Effector memory CD8-positive, alpha-beta T cell (primary cell): Measurements from ENCODE around the gene ZNF549.
"Not testable (repeated sequence)": the region's sequence is repeated elsewhere in the genome, so short reads cannot be mapped to it uniquely, and the experiment has no call there.

Experiments
- ATAC-seq: fragments of 150-1000 bp; cut with Tn5 transposase; replicated peaks from 2 replicates; pipeline ENCODE4 v1.10.0; 2021; ENCODE audit warnings: mild to moderate bottlenecking, moderate library complexity
- DNase-seq, 3 experiments: peaks; one replicate each; pipeline ENCODE4 v3.0.0; 2021
- H3K27ac Mint-ChIP-seq, 2 donors: one replicate each; pipeline ENCODE4 v1.8.0; 2022; ENCODE audit warnings: mild to moderate bottlenecking in 2 of 2, mixed read lengths in 2 of 2, moderate library complexity in 2 of 2
- H3K27me3 Mint-ChIP-seq, 2 donors: one replicate each; pipeline ENCODE4 v1.8.0; 2022; ENCODE audit warnings: mixed read lengths in 2 of 2
- H3K36me3 Mint-ChIP-seq: one replicate; pipeline ENCODE4 v1.8.0; 2022; ENCODE audit warnings: mild to moderate bottlenecking, moderate library complexity, mixed read lengths; ENCODE audit not compliant: insufficient read depth
- H3K4me1 Mint-ChIP-seq, 2 donors: one replicate each; pipeline ENCODE4 v1.8.0; 2022; ENCODE audit warnings: low read depth in 2 of 2, mixed read lengths in 2 of 2
- H3K4me3 Mint-ChIP-seq, 2 donors: one replicate each; pipeline ENCODE4 v1.8.0; 2022; ENCODE audit warnings: mild to moderate bottlenecking in 2 of 2, mixed read lengths in 2 of 2, moderate library complexity in 2 of 2
- H3K9me3 Mint-ChIP-seq, 2 donors: one replicate each; pipeline ENCODE4 v1.8.0; 2022; ENCODE audit warnings: mixed read lengths in 2 of 2
- total RNA-seq, 9 experiments: gene quantifications; one replicate each; lab custom pipeline; 2026; lab: John Stamatoyannopoulos, UW

Gene ZNF549
- total RNA-seq = 12.1 to 49.6 (median 22.4) reads per million in 9 experiments

DNA sequence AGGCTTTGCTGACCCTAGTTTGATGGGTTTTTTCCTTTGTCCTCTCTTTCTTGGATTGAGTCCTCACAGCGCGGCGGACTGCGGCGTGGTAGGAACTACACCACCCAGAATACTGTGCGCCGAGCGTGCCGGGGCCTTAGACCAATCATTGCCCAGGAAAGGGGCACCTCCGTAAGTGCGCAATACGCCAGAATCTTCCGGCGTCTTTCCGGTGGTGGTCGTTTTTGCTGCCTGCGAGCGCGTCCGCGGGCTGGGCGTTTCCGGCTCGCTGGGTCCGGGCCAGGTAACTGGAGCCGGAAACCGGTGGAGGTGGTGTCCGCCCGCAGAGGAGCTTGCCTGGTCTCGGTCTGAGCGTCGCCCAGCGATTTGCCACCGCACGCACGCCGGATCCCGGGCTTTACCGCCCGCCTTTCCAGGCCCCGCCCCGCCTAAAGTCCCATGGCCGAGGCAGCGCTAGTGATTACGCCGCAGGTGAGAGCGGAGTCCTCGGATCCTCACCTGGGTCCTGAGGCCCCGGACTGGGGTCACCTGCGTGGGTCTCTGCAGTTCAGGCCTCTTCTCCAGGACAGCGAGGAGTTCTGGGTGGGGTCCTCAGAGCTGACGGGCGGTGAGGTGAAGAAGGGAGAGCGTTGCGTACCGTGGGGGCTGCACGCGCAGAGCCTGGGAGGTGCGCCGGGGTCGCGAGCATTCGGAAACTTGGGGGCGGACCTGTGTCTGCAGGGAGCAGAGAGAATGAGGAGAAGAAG, at the start of gene ZNF549:
TSS of gene ZNF549 (plus strand) at position 221 of the 746 bp plus-strand sequence. CDS start at position 439, 218 bp downstream.
- Mint-ChIP-seq H3K27me3 (no peaks in the 10 kb centered on the region), H3K9me3 (peaks cover 3 to 18% of the 10 kb centered on the region in 2 donors), H3K4me1 (peaks cover 15 to 24% of the 10 kb centered on the region in 2 donors), H3K27ac (peak within 1 kb of the TSS; percentile 97 to 98), H3K36me3 (peaks cover 15% of the 10 kb centered on the region), H3K4me3 (peak within 1 kb of the TSS; percentile 97 to 98)
- DNase-seq (peak; percentile 81 to 84 (median 83)), ATAC-seq (peak; percentile 98)

DNA sequence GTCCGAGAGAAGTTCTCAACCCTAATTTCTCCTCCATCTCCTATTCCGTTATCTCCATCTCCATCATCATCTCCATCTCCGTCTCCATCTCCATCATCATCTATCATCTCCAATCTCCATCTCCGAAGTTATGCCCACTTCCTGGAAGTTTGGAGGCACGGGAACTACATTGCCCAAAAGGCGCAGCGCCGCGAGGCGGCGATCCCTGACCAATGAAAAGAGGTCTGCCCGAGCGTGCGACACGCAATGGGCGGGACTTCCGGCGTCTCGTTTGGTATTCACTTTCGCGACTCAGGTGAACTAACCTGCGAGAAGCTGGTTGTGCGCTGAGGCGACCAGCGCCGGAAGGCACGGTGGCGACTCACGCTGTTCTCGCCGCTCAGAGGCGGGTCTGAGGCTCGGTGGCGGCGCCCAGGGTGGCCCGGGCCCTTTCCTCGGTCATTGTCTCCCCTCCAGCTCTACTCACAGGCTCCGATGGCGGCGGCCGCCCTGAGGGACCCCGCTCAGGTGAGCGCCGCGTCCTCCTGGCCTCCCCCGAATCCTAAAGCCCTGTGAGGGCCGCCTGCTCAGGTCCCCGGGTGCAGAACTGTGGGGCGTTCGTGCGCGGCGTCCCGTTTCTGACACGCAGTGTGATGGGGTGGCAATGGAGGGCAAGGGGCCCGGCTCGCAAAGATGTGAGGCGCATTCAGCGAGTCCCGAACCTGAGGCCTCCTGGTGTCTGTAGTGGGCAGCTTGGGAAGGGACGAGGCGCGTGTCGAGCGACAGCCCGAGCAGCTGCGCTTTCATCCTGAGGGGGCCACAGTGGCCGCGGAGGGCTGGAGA, 39.5 kb upstream of the ZNF549 start, which contains the start of gene ZNF419:
TSS of gene ZNF419 (plus strand) at position 274 of the 822 bp plus-strand sequence. CDS start at position 475, 201 bp downstream.
- peak; percentile 88 to 91 (median 89) for DNase-seq
- peaks cover 10 to 11% of the 10 kb centered on the region in 2 donors for H3K27me3 Mint-ChIP-seq
- ATAC-seq = peak; percentile 97
- H3K4me3 Mint-ChIP-seq = peak within 1 kb of the TSS; percentile 74 to 77
- H3K27ac Mint-ChIP-seq = peak within 1 kb of the TSS; percentile 59 to 90
- H3K4me1 Mint-ChIP-seq = peaks cover 16 to 20% of the 10 kb centered on the region in 2 donors
- H3K36me3 Mint-ChIP-seq = peaks cover 10% of the 10 kb centered on the region
- H3K9me3 Mint-ChIP-seq = peaks cover 23 to 41% of the 10 kb centered on the region in 2 donors

DNA sequence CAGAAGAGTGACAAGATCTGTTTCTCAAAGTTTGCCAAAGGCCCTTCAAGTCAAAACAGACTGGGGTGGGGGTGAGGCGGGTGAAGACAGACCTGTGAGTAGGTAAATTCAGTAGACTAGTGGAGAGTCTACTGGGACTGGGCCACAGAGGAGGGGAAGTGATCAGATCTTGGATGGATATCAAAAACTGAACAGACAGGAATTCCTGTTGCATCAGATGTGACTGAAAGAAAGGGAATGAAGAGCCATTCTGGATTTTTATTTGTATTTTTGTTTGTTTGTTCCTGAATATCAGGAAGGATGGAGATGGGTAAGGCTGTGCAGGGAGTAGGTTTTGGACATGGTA, 38.9 kb upstream of the ZNF549 start:
- H3K27ac Mint-ChIP-seq = peak overlapping the region; percentile 21 to 90
- H3K4me1 Mint-ChIP-seq = peaks cover 16 to 20% of the 10 kb centered on the region in 2 donors
- peak overlapping the region; percentile 74 to 77 for H3K4me3 Mint-ChIP-seq
- peaks cover 14% of the 10 kb centered on the region for H3K36me3 Mint-ChIP-seq
- H3K27me3 Mint-ChIP-seq = peaks cover 10 to 11% of the 10 kb centered on the region in 2 donors
- not testable (repeated sequence) for ATAC-seq, DNase-seq
- H3K9me3 Mint-ChIP-seq = peaks cover 26 to 46% of the 10 kb centered on the region in 2 donors

DNA sequence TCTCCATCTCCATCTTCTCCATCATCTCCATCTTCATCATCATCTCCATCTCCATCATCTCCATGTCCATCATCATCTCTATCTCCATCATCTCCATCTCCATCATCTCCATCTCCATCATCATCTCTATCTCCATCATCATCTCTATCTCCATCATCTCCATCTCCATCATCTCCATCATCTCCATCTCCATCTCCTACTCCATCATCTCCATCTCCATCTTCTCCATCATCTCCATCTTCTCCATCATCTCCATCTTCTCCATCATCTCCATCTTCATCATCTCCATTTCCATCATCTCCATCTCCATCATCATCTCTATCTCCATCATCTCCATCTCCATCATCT, 27.9 kb upstream of the ZNF549 start:
- H3K4me3 Mint-ChIP-seq = peak overlapping the region; percentile 43 to 77
- DNase-seq, H3K27me3 Mint-ChIP-seq, ATAC-seq: not testable (repeated sequence)
- peaks cover 10 to 45% of the 10 kb centered on the region in 2 donors for H3K9me3 Mint-ChIP-seq
- H3K36me3 Mint-ChIP-seq = peaks cover 17% of the 10 kb centered on the region
- peaks cover 20 to 34% of the 10 kb centered on the region in 2 donors for H3K4me1 Mint-ChIP-seq
- H3K27ac Mint-ChIP-seq = peak overlapping the region; percentile 67

DNA sequence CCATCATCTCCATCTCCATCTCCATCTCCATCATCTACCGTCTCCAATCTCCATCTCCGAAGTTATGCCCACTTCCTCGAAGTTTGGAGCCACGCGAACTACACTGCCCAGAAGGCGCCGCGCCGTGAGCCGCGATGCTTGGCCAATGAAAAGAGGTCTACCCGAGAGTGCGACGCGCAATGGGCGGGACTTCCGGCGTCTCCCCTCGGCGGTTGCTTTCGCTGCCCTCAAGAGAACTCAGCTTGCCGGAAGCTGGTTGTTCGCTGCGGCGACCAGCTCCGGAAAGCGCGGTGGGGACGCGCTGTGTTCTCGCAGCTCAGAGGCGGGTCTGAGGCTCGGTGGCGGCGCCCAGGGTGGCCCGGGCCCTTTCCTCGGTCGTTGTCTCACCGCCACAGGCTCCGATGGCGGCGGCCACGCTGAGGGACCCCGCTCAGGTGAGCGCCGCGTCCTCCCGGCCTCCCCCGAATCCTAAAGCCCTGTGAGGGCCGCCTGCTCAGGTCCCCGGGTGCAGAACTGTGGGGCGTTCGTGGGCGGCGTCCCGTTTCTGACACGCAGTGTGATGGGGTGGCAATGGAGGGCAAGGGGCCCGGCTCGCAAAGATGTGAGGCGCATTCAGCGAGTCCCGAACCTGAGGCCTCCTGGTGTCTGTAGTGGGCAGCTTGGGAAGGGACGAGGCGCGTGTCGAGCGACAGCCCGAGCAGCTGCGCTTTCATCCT, 27.3 kb upstream of the ZNF549 start, which contains the start of gene ZNF773:
TSS of gene ZNF773 (plus strand) at position 259 of the 716 bp plus-strand sequence. CDS start at position 402, 143 bp downstream.
- H3K27me3 Mint-ChIP-seq = not testable (repeated sequence)
- DNase-seq (peak; percentile 92 to 95 (median 92)), ATAC-seq (peak; percentile 96)
- H3K27ac Mint-ChIP-seq = peak within 1 kb of the TSS; percentile 67
- peaks cover 19% of the 10 kb centered on the region for H3K36me3 Mint-ChIP-seq
- H3K4me1 Mint-ChIP-seq = peaks cover 20 to 34% of the 10 kb centered on the region in 2 donors
- peaks cover 10 to 47% of the 10 kb centered on the region in 2 donors for H3K9me3 Mint-ChIP-seq
- H3K4me3 Mint-ChIP-seq = peak within 1 kb of the TSS; percentile 43 to 77

DNA sequence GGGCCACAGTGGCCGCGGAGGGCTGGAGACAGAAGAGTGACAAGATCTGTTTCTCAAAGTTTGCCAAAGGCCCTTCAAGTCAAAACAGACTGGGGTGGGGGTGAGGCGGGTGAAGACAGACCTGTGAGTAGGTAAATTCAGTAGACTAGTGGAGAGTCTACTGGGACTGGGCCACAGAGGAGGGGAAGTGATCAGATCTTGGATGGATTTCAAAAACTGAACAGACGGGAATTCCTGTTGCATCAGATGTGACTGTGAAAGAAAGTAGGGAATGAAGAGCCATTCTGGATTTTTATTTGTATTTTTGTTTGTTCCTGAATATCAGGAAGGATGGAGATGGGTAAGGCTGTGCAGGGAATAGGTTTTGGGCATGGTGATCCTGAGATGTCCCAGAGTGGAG, 26.8 kb upstream of the ZNF549 start:
- DNase-seq, ATAC-seq, H3K27me3 Mint-ChIP-seq: not testable (repeated sequence)
- Mint-ChIP-seq H3K4me3 (peak overlapping the region; percentile 43 to 77), H3K27ac (peak overlapping the region; percentile 67), H3K4me1 (peaks cover 20 to 34% of the 10 kb centered on the region in 2 donors), H3K9me3 (peaks cover 10 to 47% of the 10 kb centered on the region in 2 donors), H3K36me3 (peaks cover 23% of the 10 kb centered on the region)

DNA sequence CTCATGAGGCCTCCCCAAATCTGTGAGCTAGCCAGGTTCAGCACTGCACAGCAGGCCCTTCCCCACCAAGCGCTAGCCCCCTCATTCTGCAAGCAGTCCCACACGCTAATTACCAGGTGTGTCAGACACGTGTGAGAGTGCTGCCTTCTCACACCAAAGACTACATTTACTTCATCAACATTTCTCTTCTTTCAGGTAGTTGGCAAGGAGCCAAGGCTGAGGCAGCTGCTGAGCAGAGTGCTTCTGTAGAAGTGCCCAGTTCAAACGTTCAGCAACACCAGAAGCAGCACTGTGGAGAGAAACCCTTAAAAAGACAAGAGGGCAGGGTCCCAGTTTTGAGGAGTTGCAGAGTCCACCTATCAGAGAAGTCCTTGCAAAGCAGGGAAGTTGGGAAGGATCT, 21.0 kb upstream of the ZNF549 start:
- ATAC-seq = no peak
- Mint-ChIP-seq H3K4me3 (no peak overlapping the region), H3K27me3 (no peaks in the 10 kb centered on the region), H3K27ac (no peak overlapping the region), H3K4me1 (peaks cover 5 to 19% of the 10 kb centered on the region in 2 donors), H3K36me3 (peaks cover 29% of the 10 kb centered on the region), H3K9me3 (peaks cover 9 to 45% of the 10 kb centered on the region in 2 donors)
- DNase-seq = no peak

DNA sequence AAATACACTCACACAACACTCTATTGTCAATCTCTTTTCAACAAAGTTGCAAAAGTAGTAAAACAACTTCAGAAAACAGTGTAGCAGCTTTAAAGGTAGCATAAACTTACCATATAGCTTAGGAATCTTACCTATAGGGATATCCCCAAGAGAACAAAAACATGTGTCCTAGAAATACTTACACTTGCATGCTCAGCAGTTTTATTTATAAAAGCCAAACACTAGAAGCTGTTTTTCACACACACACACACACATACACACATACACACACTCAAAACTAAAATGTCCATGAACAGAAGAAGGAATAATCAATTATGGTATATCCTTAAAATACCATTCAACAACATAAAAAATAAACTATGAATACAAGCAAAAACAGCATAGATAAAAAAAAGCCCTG, 15.7 kb upstream of the ZNF549 start:
- DNase-seq (no peak), ATAC-seq (no peak)
- Mint-ChIP-seq H3K4me3 (no peak overlapping the region), H3K9me3 (peaks cover 12 to 25% of the 10 kb centered on the region in 2 donors), H3K4me1 (no peaks in the 10 kb centered on the region), H3K36me3 (peaks cover 9% of the 10 kb centered on the region), H3K27me3 (no peaks in the 10 kb centered on the region), H3K27ac (no peak overlapping the region)

DNA sequence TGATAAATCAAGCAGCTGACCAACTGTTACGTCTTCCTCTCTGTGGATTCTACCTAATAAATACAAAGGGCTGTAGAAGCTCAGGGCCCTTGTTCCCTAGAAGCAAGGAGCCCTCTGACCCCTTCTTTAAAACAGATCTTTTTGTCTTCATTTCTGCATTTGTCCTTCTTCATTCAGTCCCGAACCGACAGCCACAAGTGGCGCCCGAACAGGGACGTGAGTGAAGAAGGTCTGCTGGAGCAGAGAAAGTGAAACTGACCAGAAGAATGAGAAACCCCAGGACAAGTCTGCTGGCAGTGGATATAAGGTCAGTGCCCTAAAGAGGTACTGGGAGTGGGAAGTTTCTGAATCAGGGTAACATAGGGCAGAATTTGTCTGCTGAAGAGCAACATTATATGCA, 14.3 kb upstream of the ZNF549 start:
- H3K4me3 Mint-ChIP-seq = no peak overlapping the region
- H3K27me3 Mint-ChIP-seq = no peaks in the 10 kb centered on the region
- DNase-seq (no peak), ATAC-seq (no peak)
- peaks cover 10 to 24% of the 10 kb centered on the region in 2 donors for H3K9me3 Mint-ChIP-seq
- H3K27ac Mint-ChIP-seq = no peak overlapping the region
- no peaks in the 10 kb centered on the region for H3K4me1 Mint-ChIP-seq
- peaks cover 3% of the 10 kb centered on the region for H3K36me3 Mint-ChIP-seq

DNA sequence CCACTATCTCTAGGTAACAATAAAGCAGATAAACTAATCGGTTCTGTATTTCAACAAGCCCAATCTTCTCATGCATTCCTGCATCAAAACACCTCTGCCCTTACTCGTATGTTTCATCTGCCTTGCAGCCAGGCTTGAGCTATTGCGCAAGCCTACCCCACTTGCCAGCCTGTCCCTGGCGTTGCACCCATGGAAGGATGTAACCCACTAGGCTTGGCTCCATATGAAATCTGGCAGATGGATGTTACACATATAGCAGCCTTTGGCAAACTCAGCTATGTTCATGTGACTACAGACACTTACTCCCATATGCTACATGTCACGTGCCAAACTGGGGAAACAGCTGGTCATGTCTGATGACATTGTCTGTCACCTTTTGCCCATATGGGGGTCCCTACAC, 11.9 kb upstream of the ZNF549 start:
- no peak overlapping the region for H3K4me3 Mint-ChIP-seq
- ATAC-seq (no peak), DNase-seq (no peak)
- no peaks in the 10 kb centered on the region for H3K27me3 Mint-ChIP-seq
- no peaks in the 10 kb centered on the region for H3K36me3 Mint-ChIP-seq
- no peaks in the 10 kb centered on the region for H3K4me1 Mint-ChIP-seq
- H3K9me3 Mint-ChIP-seq = peaks cover 9 to 20% of the 10 kb centered on the region in 2 donors
- no peak overlapping the region for H3K27ac Mint-ChIP-seq

DNA sequence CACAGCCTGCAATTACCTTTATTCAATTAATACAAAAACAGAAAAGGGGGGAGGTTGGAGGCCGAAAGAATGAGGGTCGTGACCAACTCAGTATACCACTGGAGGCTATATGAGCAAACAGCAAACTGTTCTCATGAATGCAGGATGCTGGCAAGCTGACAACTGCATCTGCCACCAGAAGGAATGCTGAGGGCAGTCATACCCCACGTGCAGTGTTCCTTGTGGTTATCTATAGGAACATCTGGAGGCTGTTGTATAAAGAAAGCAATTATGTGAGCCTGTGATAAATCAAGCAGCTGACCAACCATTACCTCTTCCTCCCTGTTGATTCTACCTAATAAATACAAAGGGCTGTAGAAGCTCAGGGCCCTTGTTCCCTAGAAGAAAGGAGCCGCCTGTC, 9.1 kb upstream of the ZNF549 start:
- H3K4me1 Mint-ChIP-seq, ATAC-seq, H3K27me3 Mint-ChIP-seq, H3K27ac Mint-ChIP-seq, H3K4me3 Mint-ChIP-seq, DNase-seq, H3K36me3 Mint-ChIP-seq: not testable (repeated sequence)
- peaks cover 6 to 22% of the 10 kb centered on the region in 2 donors for H3K9me3 Mint-ChIP-seq

DNA sequence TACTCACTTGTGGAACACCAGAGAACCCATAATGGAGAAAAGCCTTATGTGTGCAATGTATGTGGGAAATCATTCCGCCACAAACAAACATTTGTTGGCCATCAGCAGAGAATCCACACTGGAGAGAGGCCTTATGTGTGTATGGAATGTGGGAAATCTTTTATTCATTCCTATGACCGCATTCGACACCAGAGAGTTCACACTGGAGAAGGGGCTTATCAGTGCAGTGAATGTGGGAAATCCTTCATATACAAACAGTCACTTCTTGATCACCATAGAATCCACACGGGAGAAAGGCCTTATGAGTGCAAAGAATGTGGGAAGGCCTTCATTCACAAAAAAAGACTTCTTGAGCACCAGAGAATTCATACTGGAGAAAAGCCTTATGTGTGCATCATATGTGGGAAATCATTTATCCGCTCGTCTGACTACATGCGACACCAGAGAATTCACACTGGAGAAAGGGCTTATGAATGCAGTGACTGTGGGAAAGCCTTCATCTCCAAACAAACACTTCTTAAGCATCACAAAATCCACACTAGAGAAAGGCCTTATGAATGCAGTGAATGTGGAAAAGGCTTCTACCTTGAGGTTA, 10.9 kb downstream of the ZNF549 start:
- Mint-ChIP-seq H3K27ac (no peak overlapping the region), H3K36me3 (peaks cover 20% of the 10 kb centered on the region), H3K9me3 (peaks cover 13 to 36% of the 10 kb centered on the region in 2 donors), H3K4me1 (peaks cover 2 to 10% of the 10 kb centered on the region in 2 donors), H3K27me3 (no peaks in the 10 kb centered on the region), H3K4me3 (no peak overlapping the region)
- DNase-seq (no peak), ATAC-seq (no peak)
